Measurements from ENCODE around the gene RFX1. TPM values are rescaled to one million over a fixed set of nuclear protein-coding genes. Genes with fewer than 3 reads are reported as not detected.

The RFX1 gene
- total and polyA plus RNA-seq, 8 donors: 0.58 to 27.2 (median 3.3) TPM

DNA sequence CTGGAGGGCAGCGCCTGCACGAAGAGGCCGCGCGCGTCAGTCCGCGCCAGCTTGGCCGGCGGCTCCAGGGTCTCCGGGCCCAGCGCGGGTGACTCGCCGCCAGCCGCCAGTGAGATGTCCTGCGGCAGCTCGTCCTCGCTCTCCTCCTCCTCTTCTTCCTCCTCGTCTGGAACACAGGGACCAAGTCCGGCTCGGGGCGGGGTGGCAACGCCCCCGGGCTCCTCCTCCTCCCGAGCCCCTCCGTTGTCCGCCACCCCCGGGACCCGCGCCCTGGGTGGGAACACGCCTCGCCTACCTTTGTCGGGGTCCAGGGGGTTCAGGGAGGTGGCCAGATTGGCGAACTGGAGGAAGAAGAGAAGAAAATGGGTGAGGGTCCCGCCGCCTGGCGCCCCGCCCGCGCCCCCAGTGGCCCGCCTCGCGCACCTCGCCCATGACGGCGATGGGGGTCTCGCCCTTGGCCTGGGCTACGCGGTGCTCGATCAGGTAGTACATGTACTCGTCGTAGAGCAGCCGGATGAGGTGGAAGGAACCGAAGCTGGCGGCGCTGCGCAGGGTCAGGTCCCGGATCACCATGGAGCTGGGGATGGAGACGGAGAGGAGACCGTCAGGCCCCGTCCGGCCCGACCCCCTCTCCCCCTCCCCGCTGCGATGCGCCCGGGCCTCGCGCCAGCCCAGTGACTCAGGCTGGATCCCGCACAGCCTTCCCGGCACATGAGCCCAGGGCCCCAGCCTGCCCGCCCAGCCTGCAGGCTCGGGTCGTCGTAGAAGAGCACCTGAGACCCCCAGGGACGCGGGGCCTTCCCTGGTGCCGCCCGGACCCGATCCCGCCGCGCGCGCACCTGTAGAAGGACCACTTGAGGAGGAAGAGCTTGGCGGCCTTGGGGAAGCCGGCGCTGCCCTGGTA, 43.2 kb downstream of the RFX1 start:
- no peaks in the 10 kb centered on the region for H3K9me3 ChIP-seq
- 62 to 81% (median 78%) methylated on average over 53 to 89 of the region's 89 CpGs for WGBS, 5 donors
- peak overlapping the region; percentile 31 to 37 (median 31) for H3K4me3 ChIP-seq
- peak in 1 of 2 donors; percentile 84 for DNase-seq
- no peaks in the 10 kb centered on the region for H3K27me3 ChIP-seq
- H3K27ac ChIP-seq: peak overlapping the region in 2 of 5 donors; percentile 22 to 35
- peaks cover 0 to 11% (median 2%) of the 10 kb centered on the region in 4 donors for H3K4me1 ChIP-seq
- H3K36me3 ChIP-seq: peaks cover 63 to 100% (median 99%) of the 10 kb centered on the region in 4 donors
- intact Hi-C loops (cut with DNase I; ENCODE audit: low total_unique reads): no loop called here
- TF ChIP-seq POLR2AphosphoS5 (IDR thresholded peaks at IDR 0.05) (no peak), POLR2A (IDR thresholded peaks at IDR 0.05) (no peak), EP300 (IDR thresholded peaks at IDR 0.05) (no peak)
- TF ChIP-seq, protein P1, sequence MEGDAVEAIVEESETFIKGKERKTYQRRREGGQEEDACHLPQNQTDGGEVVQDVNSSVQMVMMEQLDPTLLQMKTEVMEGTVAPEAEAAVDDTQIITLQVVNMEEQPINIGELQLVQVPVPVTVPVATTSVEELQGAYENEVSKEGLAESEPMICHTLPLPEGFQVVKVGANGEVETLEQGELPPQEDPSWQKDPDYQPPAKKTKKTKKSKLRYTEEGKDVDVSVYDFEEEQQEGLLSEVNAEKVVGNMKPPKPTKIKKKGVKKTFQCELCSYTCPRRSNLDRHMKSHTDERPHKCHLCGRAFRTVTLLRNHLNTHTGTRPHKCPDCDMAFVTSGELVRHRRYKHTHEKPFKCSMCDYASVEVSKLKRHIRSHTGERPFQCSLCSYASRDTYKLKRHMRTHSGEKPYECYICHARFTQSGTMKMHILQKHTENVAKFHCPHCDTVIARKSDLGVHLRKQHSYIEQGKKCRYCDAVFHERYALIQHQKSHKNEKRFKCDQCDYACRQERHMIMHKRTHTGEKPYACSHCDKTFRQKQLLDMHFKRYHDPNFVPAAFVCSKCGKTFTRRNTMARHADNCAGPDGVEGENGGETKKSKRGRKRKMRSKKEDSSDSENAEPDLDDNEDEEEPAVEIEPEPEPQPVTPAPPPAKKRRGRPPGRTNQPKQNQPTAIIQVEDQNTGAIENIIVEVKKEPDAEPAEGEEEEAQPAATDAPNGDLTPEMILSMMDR (IDR thresholded peaks at IDR 0.05): no peak

DNA sequence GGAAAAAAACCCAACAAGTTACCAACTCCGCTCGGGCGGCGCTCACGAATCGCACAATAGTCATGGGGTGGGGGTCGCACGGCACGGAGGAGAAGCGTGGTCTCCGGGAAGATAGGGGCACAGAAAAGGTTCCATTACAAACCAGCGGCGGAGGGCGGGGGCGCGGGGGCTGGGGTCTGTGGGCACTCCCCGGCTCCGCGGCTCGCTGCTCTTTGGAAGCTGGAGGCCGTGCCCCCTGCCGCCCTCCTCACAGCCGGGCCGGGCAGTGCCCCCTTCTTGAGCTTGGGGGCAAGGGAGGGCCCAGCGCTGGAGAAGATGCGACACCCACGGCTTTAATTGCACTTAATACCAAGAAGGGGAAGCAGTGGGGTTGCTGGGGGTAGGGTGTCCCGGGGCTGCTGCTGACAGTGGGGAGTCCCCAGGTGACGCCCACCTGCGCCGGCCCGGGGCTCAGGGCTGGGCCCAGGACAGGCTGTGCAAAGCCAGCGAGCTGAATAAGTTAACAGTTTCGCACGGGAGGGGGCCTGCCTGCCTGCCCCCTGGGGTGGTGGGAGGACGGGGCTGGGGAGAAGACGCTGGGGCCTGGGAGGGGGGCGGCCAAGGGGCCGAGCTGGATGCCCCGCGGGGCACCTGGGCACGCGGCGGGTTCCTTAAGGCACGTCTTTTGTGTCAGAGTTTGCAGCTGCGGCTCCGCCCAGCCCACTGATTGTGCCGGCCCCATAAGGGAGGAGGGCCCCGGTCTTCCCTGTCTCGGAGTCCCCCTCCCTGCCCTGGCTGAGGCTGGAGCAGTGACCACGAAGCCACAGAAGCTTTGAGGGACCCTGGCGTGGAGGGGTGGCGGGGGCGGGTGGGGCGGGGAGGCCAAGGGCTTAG, 44.1 kb downstream of the RFX1 start:
- peak in 1 of 2 donors; percentile 78 for DNase-seq
- intact Hi-C loops (cut with DNase I; ENCODE audit: low total_unique reads): no loop called here
- H3K4me3 ChIP-seq: peak overlapping the region; percentile 31 to 37 (median 31)
- no peaks in the 10 kb centered on the region for H3K9me3 ChIP-seq
- H3K27me3 ChIP-seq: no peaks in the 10 kb centered on the region
- peak overlapping the region in 1 of 5 donors; percentile 35 for H3K27ac ChIP-seq
- 67 to 80% (median 76%) methylated on average over 46 to 55 of the region's 55 CpGs for WGBS, 5 donors
- H3K4me1 ChIP-seq: peaks cover 0 to 11% (median 2%) of the 10 kb centered on the region in 4 donors
- TF ChIP-seq EP300 (IDR thresholded peaks at IDR 0.05): no peak
- TF ChIP-seq POLR2A (IDR thresholded peaks at IDR 0.05): no peak
- TF ChIP-seq, protein P1 (IDR thresholded peaks at IDR 0.05): no peak
- no peak for TF ChIP-seq POLR2AphosphoS5 (IDR thresholded peaks at IDR 0.05)
- H3K36me3 ChIP-seq: peaks cover 62 to 100% (median 99%) of the 10 kb centered on the region in 4 donors

DNA sequence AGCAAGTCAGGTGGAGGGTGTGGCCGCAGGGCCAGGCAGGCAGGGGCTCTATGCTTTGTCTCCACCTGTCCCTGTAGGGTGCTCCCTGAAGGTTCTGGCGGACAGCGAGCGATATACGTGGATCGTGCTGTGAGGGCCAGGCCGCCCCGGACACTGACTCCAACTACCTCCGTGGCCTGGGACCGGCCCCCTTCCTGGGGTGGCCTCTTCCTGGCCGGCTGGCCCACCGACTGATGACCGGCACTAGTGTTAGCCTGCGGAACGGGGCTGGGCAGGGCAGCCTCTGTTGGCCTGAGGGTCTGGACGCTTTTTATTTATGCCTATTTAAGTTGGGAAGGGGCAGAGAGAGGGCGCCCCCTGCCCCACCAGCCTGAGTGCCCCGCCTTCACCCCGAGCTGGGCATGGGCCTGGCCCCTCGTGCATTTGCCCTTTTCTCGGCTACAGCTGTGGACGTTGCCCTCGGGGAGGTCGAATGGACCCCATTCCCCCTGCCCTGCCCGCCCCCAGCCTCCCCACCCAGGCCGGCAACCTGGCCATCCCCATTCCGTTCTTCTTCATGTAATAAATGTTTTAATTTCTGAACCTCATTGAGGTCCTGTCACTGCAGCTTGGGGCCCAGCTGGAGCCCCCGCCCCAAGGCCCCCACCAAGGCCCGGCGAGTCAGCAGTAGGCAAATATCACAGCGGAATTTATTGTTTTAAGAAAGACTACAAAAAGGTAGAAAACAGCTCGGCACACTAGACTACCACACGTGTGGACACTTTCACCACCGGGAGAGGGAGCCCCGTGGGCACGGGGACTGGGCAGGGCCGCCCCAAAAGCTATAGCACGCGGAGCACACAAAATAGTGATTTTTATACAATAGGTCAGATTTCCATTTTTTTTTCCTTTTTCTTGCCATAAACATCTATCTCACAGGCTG, 45.0 kb downstream of the RFX1 start:
- TF ChIP-seq POLR2A (IDR thresholded peaks at IDR 0.05): no peak
- TF ChIP-seq POLR2AphosphoS5 (IDR thresholded peaks at IDR 0.05): no peak
- TF ChIP-seq, protein P1 (IDR thresholded peaks at IDR 0.05): no peak
- no peak for TF ChIP-seq EP300 (IDR thresholded peaks at IDR 0.05)
- Histone ChIP-seq H3K4me1 (peaks cover 0 to 11% (median 2%) of the 10 kb centered on the region in 4 donors), H3K9me3 (no peaks in the 10 kb centered on the region), H3K4me3 (no peak overlapping the region), H3K27ac (no peak overlapping the region), H3K36me3 (peaks cover 63 to 100% (median 99%) of the 10 kb centered on the region in 4 donors), H3K27me3 (no peaks in the 10 kb centered on the region)
- 87 to 90% (median 89%) methylated on average over 37 to 39 of the region's 39 CpGs for WGBS, 5 donors
- intact Hi-C loops (cut with DNase I; ENCODE audit: low total_unique reads): no loop called here
- DNase-seq: no peak
